ENCODE results near the gene SLC10A7. TPM values are rescaled to one million over a fixed set of nuclear protein-coding genes. Genes with fewer than 3 reads are reported as not detected.

The SLC10A7 gene
- total RNA-seq, 1 experiment from 2014 or later: 37.1 TPM

GRCh38 chr4:146211440-146211839, 310.3 kb downstream of the SLC10A7 start:
- CTCF ChIA-PET: no interaction called here
- no peaks in the 10 kb centered on the region for H3K36me3 ChIP-seq (ENCODE audit: insufficient read depth, low read length, poor library complexity, severe bottlenecking)
- POLR2A ChIA-PET (ENCODE audit: low non-redundant PET): no interaction called here
- no peak overlapping the region for H3K27ac ChIP-seq (ENCODE audit: low read depth, low read length, poor library complexity, severe bottlenecking)
- DNase-seq (ENCODE audit: low spot score): peak; percentile 18
- no TSS peak for BruUV-seq (replicated peaks)
- H3K27me3 ChIP-seq (replicated peaks; ENCODE audit: insufficient read depth, low read depth, low read length, poor library complexity): no peaks in the 10 kb centered on the region
- no peak overlapping the region for H3K4me3 ChIP-seq (ENCODE audit: low read depth, low read length, poor library complexity, severe bottlenecking)
- intact Hi-C loops (cut with micrococcal nuclease; ENCODE audit: unreplicated experiment): no loop called here
- H3K9me3 ChIP-seq (ENCODE audit: low read depth, low read length, poor library complexity, severe bottlenecking): no peaks in the 10 kb centered on the region
- TF ChIP-seq EZH2 (IDR thresholded peaks at IDR 0.05; ENCODE audit: borderline replicate concordance, low read depth, low read length, poor library complexity, severe bottlenecking): no peak
- no peak for TF ChIP-seq CTCF (conservative IDR thresholded peaks at IDR 0.05; ENCODE audit: low read depth, low read length)
- no peaks in the 10 kb centered on the region for H3K4me1 ChIP-seq (ENCODE audit: insufficient read depth, low read length, poor library complexity, severe bottlenecking)

- BruUV-seq (replicated peaks): no TSS peak
- CTCF ChIA-PET: no interaction called here
These were observed 310.9 kb downstream of the SLC10A7 start for GRCh38 chr4:146210890-146211289.

GRCh38 chr4:146207410-146207809, 314.3 kb downstream of the SLC10A7 start:
- no peaks in the 10 kb centered on the region for H3K36me3 ChIP-seq (ENCODE audit: insufficient read depth, low read length, poor library complexity, severe bottlenecking)
- BruUV-seq (replicated peaks): no TSS peak
- intact Hi-C loops (cut with micrococcal nuclease; ENCODE audit: unreplicated experiment): no loop called here
- no peak overlapping the region for H3K4me3 ChIP-seq (ENCODE audit: low read depth, low read length, poor library complexity, severe bottlenecking)
- no peaks in the 10 kb centered on the region for H3K4me1 ChIP-seq (ENCODE audit: insufficient read depth, low read length, poor library complexity, severe bottlenecking)
- no peak for TF ChIP-seq EZH2 (IDR thresholded peaks at IDR 0.05; ENCODE audit: borderline replicate concordance, low read depth, low read length, poor library complexity, severe bottlenecking)
- no peak for TF ChIP-seq CTCF (conservative IDR thresholded peaks at IDR 0.05; ENCODE audit: low read depth, low read length)
- DNase-seq (ENCODE audit: low spot score): no peak
- no peaks in the 10 kb centered on the region for H3K27me3 ChIP-seq (replicated peaks; ENCODE audit: insufficient read depth, low read depth, low read length, poor library complexity)
- ChIA-PET CTCF (no interaction called here), POLR2A (ENCODE audit: low non-redundant PET) (no interaction called here)
- H3K27ac ChIP-seq (ENCODE audit: low read depth, low read length, poor library complexity, severe bottlenecking): no peak overlapping the region
- no peaks in the 10 kb centered on the region for H3K9me3 ChIP-seq (ENCODE audit: low read depth, low read length, poor library complexity, severe bottlenecking)

More at GRCh38 chr4:146210890-146211289, 310.9 kb downstream of the SLC10A7 start:
- Histone ChIP-seq H3K27me3 (replicated peaks; ENCODE audit: insufficient read depth, low read depth, low read length, poor library complexity) (no peaks in the 10 kb centered on the region), H3K4me3 (ENCODE audit: low read depth, low read length, poor library complexity, severe bottlenecking) (no peak overlapping the region), H3K9me3 (ENCODE audit: low read depth, low read length, poor library complexity, severe bottlenecking) (no peaks in the 10 kb centered on the region), H3K36me3 (ENCODE audit: insufficient read depth, low read length, poor library complexity, severe bottlenecking) (no peaks in the 10 kb centered on the region), H3K27ac (ENCODE audit: low read depth, low read length, poor library complexity, severe bottlenecking) (no peak overlapping the region), H3K4me1 (ENCODE audit: insufficient read depth, low read length, poor library complexity, severe bottlenecking) (no peaks in the 10 kb centered on the region)
- no peak for DNase-seq (ENCODE audit: low spot score)
- intact Hi-C loops (cut with micrococcal nuclease; ENCODE audit: unreplicated experiment): no loop called here
- POLR2A ChIA-PET (ENCODE audit: low non-redundant PET): no interaction called here
- TF ChIP-seq EZH2 (IDR thresholded peaks at IDR 0.05; ENCODE audit: borderline replicate concordance, low read depth, low read length, poor library complexity, severe bottlenecking): no peak
- no peak for TF ChIP-seq CTCF (conservative IDR thresholded peaks at IDR 0.05; ENCODE audit: low read depth, low read length)

Small RNA genes lying within 50 kb of the gene (microRNA-seq; reads per million reads assigned to microRNA genes)
- gene MIR7849: not detected

Other genes starting within 250 kb of the SLC10A7 start
- gene POU4F2, start 117.0 kb upstream of the SLC10A7 start, total RNA-seq (2021): 2.6 and 4.6 TPM in 2 replicates